GM12878 (cell line): ENCODE results near the gene RPGRIP1L. TPM values are rescaled to one million over a fixed set of nuclear protein-coding genes. Genes with fewer than 3 reads are reported as not detected.

Source experiments
- BHLHE40 ChIP-seq, 2 experiments: fragments of 450-650 bp in 1 of 2; IDR thresholded peaks; 2 replicates each; pipeline ENCODE4 v1.6.1; 2011 to 2017; ENCODE audit warnings: low read depth in 2 of 2, borderline replicate concordance in 1 of 2, improper control_type of control experiment in 1 of 2, low read length in 1 of 2, mild to moderate bottlenecking in 1 of 2
- BRCA1 ChIP-seq: IDR thresholded peaks from 2 replicates; pipeline ENCODE4 v1.6.1; 2011; ENCODE audit warnings: low read depth, low read length, improper control_type of control experiment
- CHD1 ChIP-seq: IDR thresholded peaks from 2 replicates; pipeline ENCODE4 v1.6.1; 2012; ENCODE audit warnings: low read depth, low read length, improper control_type of control experiment
- CREB1 ChIP-seq: IDR thresholded peaks from 2 replicates; pipeline ENCODE4 v1.6.1; 2012; ENCODE audit warnings: low read depth, mild to moderate bottlenecking, inconsistent platforms
- EED ChIP-seq: sonication (generic); IDR thresholded peaks from 2 replicates; pipeline ENCODE4 v1.6.1; 2016; ENCODE audit warnings: antibody characterized with exemption, low read depth
- ELK1 ChIP-seq: IDR thresholded peaks from 2 replicates; pipeline ENCODE4 v1.6.1; 2012; ENCODE audit warnings: low read depth, low read length, improper control_type of control experiment
- ESRRA ChIP-seq: IDR thresholded peaks from 2 replicates; pipeline ENCODE4 v1.6.1; 2012; ENCODE audit warnings: mild to moderate bottlenecking, low read length, improper control_type of control experiment
- IKZF2 ChIP-seq, 2 experiments: fragments of 450-650 bp; IDR thresholded peaks; 2 replicates each; pipeline ENCODE4 v1.6.1; 2017; ENCODE audit warnings: mild to moderate bottlenecking in 2 of 2, moderate library complexity in 2 of 2
- IRF4 ChIP-seq: IDR thresholded peaks from 2 replicates; pipeline ENCODE4 v1.6.1; 2011; ENCODE audit warnings: low read depth, low read length
- MEF2A ChIP-seq: IDR thresholded peaks from 2 replicates; pipeline ENCODE4 v1.6.1; 2011; ENCODE audit warnings: low read depth, mild to moderate bottlenecking, low read length, moderate library complexity; ENCODE audit not compliant: insufficient read depth
- NFIC ChIP-seq: IDR thresholded peaks from 2 replicates; pipeline ENCODE4 v1.6.1; 2012; ENCODE audit warnings: low read depth, mild to moderate bottlenecking, inconsistent platforms, low read length, moderate library complexity
- NFYB ChIP-seq: IDR thresholded peaks from 2 replicates; pipeline ENCODE4 v1.6.1; 2011; ENCODE audit warnings: low read depth, mild to moderate bottlenecking, low read length, improper control_type of control experiment, moderate library complexity; ENCODE audit not compliant: insufficient read depth
- PAX8 ChIP-seq: fragments of 450-650 bp; IDR thresholded peaks from 2 replicates; pipeline ENCODE4 v1.6.1; 2017; ENCODE audit warnings: mild to moderate bottlenecking, moderate library complexity
- PBX3 ChIP-seq: IDR thresholded peaks from 2 replicates; pipeline ENCODE4 v1.6.1; 2011; ENCODE audit warnings: mild to moderate bottlenecking, low read depth, low read length, moderate library complexity; ENCODE audit not compliant: insufficient replicate concordance
- RB1 ChIP-seq: fragments of 450-650 bp; formaldehyde crosslinking; IDR thresholded peaks from 2 replicates; pipeline ENCODE4 v1.6.1; 2017; ENCODE audit warnings: mild to moderate bottlenecking, borderline replicate concordance
- RUNX3 ChIP-seq: IDR thresholded peaks from 2 replicates; pipeline ENCODE4 v1.6.1; 2012; ENCODE audit warnings: low read length, inconsistent platforms
- SIN3A ChIP-seq: IDR thresholded peaks from 2 replicates; pipeline ENCODE4 v1.6.1; 2012; ENCODE audit warnings: low read depth, low read length, improper control_type of control experiment
- SIX5 ChIP-seq: IDR thresholded peaks from 2 replicates; pipeline ENCODE4 v1.6.1; 2011; ENCODE audit warnings: mild to moderate bottlenecking, low read depth, low read length, moderate library complexity; ENCODE audit not compliant: severe bottlenecking
- SREBF1 ChIP-seq: IDR thresholded peaks from 2 replicates; pipeline ENCODE4 v1.6.1; 2012; ENCODE audit warnings: mild to moderate bottlenecking, low read length
- TAF1 ChIP-seq: IDR thresholded peaks from 2 replicates; pipeline ENCODE4 v1.6.1; 2011; ENCODE audit warnings: mild to moderate bottlenecking, low read depth, low read length, borderline replicate concordance
- WRNIP1 ChIP-seq: IDR thresholded peaks from 2 replicates; pipeline ENCODE4 v1.6.1; 2011; ENCODE audit warnings: low read depth, low read length, improper control_type of control experiment, borderline replicate concordance
- ZNF207 ChIP-seq: fragments of 450-650 bp; IDR thresholded peaks from 2 replicates; pipeline ENCODE4 v1.6.1; 2014; ENCODE audit warnings: antibody characterized with exemption, mild to moderate bottlenecking, borderline replicate concordance
- ZNF622 ChIP-seq: fragments of 450-650 bp; IDR thresholded peaks from 2 replicates; pipeline ENCODE4 v1.6.1; 2017; ENCODE audit warnings: mild to moderate bottlenecking, inconsistent platforms
- polyA plus RNA-seq, 11 experiments: library from polyadenylated mRNA; depleted of rRNA in 4 of 11; unstranded in 6 of 11; stranded (reverse) in 5 of 11; fragments of >200 nt; fragmentation: Nextera tagmentation in 4 of 11; fragmentation: Illumina TruSeq in 1 of 11; extraction: Ambion mirVana in 4 of 11; extraction: Trizol in 1 of 11; gene quantifications; 1 replicate in 1 of 11; 2 replicates in 10 of 11; pipeline versions ENCODE4 v1.2.1 to v1.2.3, GENCODE V29; 2011 to 2016; ENCODE audit warnings: inconsistent platforms in 2 of 11, missing spikeins in 2 of 11, low read depth in 1 of 11
- total RNA-seq, 4 experiments: library from RNA; depleted of rRNA in 3 of 4; stranded (reverse); fragments of >200 nt in 3 of 4; fragmentation: Illumina TruSeq in 1 of 4; extraction: Trizol in 1 of 4; gene quantifications; 2 replicates each; pipeline versions ENCODE4 v1.2.1 to v1.2.3, GENCODE V29; 2013 to 2021
- TF ChIP-seq, protein P1 (sequence below): IDR thresholded peaks from 2 replicates; pipeline ENCODE4 v1.6.1; 2012; ENCODE audit warnings: low read depth, low read length, improper control_type of control experiment
- TF ChIP-seq, protein P2 (sequence below): fragments of 450-650 bp; IDR thresholded peaks from 2 replicates; pipeline ENCODE4 v1.6.1; 2017; ENCODE audit warnings: mild to moderate bottlenecking

The RPGRIP1L gene
- total and polyA plus RNA-seq, 10 of the 15 experiments (the other 5 are each of a cell fraction or from before 2014, with no cell fraction given) = 3.5 to 9.6 (median 4.4) TPM

DNA sequence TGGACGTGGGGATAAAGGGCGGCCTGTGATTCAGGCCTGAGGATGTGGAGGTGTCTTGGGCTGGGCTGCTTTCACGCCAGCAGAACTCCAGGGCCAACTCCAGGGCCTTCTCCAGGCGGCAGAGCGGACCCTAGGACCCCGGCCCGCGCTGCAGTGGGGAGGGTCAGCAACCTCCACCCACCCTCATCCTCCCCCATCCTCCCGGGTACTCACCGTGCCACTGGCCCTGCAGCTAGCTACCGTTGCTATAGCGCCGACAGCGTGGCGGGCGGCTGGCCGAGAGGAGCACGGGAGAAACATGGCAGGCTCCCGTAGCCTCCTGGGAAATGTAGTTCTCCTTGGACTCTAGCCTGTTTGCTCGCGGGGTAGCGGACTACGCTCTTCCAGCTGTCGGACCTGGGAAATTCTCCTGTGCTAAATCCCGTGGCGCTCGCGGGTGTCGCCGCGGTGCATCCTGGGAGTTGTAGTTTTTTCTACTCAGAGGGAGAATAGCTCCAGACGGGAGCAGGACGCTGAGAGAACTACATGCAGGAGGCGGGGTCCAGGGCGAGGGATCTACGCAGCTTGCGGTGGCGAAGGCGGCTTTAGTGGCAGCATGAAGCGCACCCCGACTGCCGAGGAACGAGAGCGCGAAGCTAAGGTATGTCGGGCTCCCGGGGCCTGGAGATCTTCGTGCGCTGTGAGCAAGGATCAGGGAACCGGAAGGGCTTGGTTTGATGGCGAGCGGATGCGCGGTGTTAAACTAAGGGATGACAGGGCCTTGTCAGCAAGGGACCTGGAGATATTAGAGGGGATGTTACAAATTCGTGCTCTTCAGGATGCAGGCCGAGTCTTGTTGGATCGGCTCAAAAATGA is at the start of gene RPGRIP1L, which contains the start of gene FTO (continued):
- TF ChIP-seq ELK1 (peak; percentile 7), PBX3 (no peak), PAX8 (no peak), MEF2A (0 out of 2 replicates have a peak, but pooled peaks have one; percentile 10), ESRRA (no peak), SREBF1 (peak; percentile 79), WRNIP1 (no peak), RUNX3 (peak; percentile 85), RB1 (0 out of 2 replicates have a peak, but pooled peaks have one; percentile 27), SIX5 (peak; percentile 94), ZNF622 (no peak), CREB1 (peak; percentile 88), CHD1 (no peak), BRCA1 (peak; percentile 69), NFIC (no peak), ZNF207 (0 out of 2 replicates have a peak, but pooled peaks have one; percentile 22), BHLHE40 (IDR thresholded peaks at IDR 0.05; ENCODE audit: borderline replicate concordance in 1 of 2, low read depth in 2 of 2, low read length in 1 of 2) (peak; percentile 63 to 65), IKZF2 (IDR thresholded peaks at IDR 0.05) (peak; percentile 86 to 89), IRF4 (peak; percentile 20; the same call in 1 of the 2 replicates), NFYB (no peak), EED (peak; percentile 77), SIN3A (peak; percentile 91), TAF1 (no peak)
- TF ChIP-seq, protein P1, sequence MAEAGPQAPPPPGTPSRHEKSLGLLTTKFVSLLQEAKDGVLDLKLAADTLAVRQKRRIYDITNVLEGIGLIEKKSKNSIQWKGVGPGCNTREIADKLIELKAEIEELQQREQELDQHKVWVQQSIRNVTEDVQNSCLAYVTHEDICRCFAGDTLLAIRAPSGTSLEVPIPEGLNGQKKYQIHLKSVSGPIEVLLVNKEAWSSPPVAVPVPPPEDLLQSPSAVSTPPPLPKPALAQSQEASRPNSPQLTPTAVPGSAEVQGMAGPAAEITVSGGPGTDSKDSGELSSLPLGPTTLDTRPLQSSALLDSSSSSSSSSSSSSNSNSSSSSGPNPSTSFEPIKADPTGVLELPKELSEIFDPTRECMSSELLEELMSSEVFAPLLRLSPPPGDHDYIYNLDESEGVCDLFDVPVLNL = no peak; the same call in 1 of the 2 replicates
- TF ChIP-seq, protein P2, sequence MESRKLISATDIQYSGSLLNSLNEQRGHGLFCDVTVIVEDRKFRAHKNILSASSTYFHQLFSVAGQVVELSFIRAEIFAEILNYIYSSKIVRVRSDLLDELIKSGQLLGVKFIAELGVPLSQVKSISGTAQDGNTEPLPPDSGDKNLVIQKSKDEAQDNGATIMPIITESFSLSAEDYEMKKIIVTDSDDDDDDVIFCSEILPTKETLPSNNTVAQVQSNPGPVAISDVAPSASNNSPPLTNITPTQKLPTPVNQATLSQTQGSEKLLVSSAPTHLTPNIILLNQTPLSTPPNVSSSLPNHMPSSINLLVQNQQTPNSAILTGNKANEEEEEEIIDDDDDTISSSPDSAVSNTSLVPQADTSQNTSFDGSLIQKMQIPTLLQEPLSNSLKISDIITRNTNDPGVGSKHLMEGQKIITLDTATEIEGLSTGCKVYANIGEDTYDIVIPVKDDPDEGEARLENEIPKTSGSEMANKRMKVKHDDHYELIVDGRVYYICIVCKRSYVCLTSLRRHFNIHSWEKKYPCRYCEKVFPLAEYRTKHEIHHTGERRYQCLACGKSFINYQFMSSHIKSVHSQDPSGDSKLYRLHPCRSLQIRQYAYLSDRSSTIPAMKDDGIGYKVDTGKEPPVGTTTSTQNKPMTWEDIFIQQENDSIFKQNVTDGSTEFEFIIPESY = no peak
